GM21447 (cell line): ENCODE measurements around the gene COL21A1.
"Not testable (repeated sequence)": the region's sequence is repeated elsewhere in the genome, so short reads cannot be mapped to it uniquely, and the experiment has no call there.

Experiments used
- ATAC-seq: cut with Tn5 transposase; IDR thresholded peaks from one replicate; pipeline ENCODE4 v1.9.1; 2021; ENCODE audit not compliant: unreplicated experiment

Gene COL21A1

DNA sequence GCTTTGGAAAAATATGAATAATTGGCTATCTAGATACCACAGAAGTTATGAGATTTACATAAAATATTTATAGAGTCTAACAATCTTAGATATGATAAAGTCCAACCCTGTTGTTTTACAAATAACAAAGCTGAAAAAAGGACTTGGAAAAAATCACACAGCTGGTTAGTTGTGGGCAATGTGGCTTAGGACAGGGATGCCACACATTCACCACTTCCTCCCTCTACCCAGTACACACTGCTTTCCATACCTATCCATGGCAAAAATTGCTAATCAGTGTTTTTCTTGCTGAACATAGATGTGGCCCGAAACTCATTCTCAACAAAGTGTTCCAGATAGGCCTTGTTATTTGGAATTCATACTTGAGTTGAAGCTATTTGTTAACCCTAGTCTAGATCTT lies 224.7 kb downstream of the COL21A1 start:
- ATAC-seq: no peak

DNA sequence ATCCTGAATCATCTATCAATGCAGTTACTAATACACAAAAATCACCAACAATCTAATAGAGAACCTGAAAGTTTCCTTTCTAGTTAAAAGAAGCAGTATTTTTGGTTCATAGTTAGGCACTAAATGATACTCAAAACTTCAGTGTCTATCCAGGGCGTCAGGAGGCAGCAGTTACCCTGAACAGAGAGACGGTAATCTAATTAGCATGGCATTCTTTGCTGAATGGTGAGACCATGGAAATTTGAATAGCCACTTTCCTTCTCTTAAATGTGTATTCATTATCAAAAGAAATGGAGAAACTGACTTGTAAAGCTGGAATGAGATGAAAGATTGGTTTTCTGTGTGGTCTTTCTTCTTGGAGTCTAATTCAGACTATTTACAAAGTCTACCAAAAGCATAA lies 225.4 kb downstream of the COL21A1 start:
- ATAC-seq: no peak

GRCh38 chr6:56019973-56020372 lies 227.4 kb downstream of the COL21A1 start:
- ATAC-seq: no peak

GRCh38 chr6:56017198-56017597 lies 230.2 kb downstream of the COL21A1 start:
- no peak for ATAC-seq

- ATAC-seq: not testable (repeated sequence)
Measured at GRCh38 chr6:56014039-56014438, 233.3 kb downstream of the COL21A1 start.

GRCh38 chr6:56009636-56010035 lies 237.7 kb downstream of the COL21A1 start:
- ATAC-seq: no peak
